ENCODE data around the gene TSTD1.
"Not testable (repeated sequence)": the region's sequence is repeated elsewhere in the genome, so short reads cannot be mapped to it uniquely, and the experiment has no call there.

Gene TSTD1

GRCh38 chr1:161006563-161006962 is 32.2 kb downstream of the TSTD1 start:
- DNase-seq: no peak

- no peak for DNase-seq
Observed at GRCh38 chr1:161001525-161001924, 37.2 kb downstream of the TSTD1 start.

GRCh38 chr1:161000736-161001480 is 37.9 kb downstream of the TSTD1 start:
- DNase-seq: no peak

- DNase-seq: no peak
Observed at GRCh38 chr1:160999376-160999775, 39.4 kb downstream of the TSTD1 start.

GRCh38 chr1:160997323-160998038 is 41.3 kb downstream of the TSTD1 start:
- DNase-seq: peak; percentile 86

GRCh38 chr1:160996178-160996577 is 42.6 kb downstream of the TSTD1 start:
- no peak for DNase-seq

GRCh38 chr1:160993544-160994193 is 45.1 kb downstream of the TSTD1 start:
- peak; percentile 75 for DNase-seq

- DNase-seq: not testable (repeated sequence)
Observed at GRCh38 chr1:160992036-160992435, 46.7 kb downstream of the TSTD1 start.

Data from hematopoietic multipotent progenitor cell treated with erythropoietin and hydrocortisone succinate and interleukin-3 and kit ligand, for 6 days (in vitro differentiated cells).